Activated CD8-positive, alpha-beta memory T cell treated with anti-CD3 and anti-CD28 coated beads, Interleukin-2, amount 50 U/mL, for 1 hour (primary cell): ENCODE measurements around the gene UBE3C.
"Not testable (repeated sequence)": the region's sequence is repeated elsewhere in the genome, so short reads cannot be mapped to it uniquely, and the experiment has no call there.

ENCODE experiments used
- DNase-seq: peaks from one replicate; pipeline ENCODE4 v3.0.0-alpha.2; 2020; ENCODE audit errors: extremely low read depth

Gene UBE3C

GRCh38 chr7:157271991-157272324, 133.2 kb downstream of the UBE3C start:
- no peak for DNase-seq

DNA sequence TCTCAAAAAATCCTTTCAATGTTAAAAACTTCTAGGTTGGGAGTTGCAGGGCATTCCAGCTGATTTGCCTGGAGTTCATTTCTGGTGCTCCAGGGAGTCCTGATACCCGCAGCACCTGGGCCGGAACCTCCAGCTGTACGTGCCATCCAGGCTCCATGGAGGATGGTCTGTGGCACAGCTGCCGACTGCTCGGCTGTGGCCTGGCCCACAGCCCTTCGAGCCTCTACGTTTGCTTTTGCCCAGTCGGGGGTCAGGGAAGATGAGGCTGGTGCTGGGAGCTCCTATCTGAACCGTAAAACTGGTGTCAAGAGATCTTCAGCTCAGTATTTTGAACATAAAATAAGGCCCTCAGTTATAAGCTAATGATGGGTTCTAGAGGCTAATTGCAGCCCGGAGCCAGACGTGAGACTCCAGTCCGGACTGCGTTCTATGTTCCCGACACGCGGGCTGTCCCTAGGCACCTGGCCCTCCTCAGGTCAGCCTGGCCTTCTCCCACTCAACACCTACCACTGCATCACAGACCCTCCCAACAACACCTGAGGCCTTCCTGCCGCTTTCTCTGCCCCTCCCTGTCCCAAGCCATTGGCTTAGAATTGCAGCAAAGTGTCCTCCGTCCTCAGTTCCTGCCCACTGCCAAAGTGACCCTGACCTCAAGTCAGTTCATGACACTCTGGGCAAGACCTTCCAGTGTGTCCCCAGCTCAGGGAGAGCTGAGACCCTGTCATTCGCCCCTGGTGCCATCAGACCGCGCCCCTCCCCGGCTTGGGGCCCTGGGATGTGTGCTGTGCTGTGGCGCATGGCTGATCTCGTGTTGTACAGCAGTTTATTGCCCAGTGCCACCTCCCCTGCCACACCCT, 133.9 kb downstream of the UBE3C start:
- DNase-seq: no peak

DNA sequence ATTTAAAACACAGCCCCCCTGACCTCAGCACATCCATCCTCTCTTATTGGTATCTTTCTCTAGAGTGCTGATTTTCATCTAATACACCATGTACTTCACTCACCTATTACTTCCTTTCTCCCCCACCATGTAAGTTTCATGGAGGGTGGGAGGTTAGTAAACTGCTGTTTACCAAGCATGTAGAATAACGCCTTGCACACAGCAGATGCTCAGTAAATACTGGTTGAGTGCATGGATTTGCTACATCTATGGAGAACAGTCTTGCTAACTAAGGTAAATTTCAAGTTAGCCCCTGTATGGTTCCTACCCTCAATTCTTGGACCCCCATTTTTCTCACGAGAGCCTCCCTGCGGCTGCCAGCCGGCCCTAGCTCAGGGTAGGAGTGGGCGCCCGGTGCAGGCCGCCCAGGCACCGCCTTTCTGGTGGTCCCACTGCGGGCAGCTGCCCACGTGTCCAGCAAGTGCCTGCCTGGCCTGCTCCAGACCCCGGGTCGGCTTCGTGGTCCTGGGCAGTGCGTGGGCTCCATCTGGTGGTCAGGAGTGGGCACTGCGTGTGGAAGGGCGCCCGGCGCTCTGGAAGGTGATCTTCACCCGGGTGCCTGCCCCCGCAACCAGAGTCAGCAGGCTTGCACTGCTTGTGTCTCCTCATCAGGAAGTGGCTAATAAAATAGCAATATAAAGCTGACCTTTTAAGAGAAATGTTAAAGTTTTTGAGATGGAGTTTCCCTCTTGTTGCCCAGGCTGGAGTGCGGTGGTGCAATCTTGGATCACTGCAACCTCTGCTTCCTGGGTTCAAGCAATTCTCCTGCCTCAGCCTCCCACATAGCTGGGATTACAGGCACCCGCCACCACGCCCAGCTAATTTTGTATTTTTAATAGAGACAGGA, 134.7 kb downstream of the UBE3C start:
- DNase-seq: no peak

DNA sequence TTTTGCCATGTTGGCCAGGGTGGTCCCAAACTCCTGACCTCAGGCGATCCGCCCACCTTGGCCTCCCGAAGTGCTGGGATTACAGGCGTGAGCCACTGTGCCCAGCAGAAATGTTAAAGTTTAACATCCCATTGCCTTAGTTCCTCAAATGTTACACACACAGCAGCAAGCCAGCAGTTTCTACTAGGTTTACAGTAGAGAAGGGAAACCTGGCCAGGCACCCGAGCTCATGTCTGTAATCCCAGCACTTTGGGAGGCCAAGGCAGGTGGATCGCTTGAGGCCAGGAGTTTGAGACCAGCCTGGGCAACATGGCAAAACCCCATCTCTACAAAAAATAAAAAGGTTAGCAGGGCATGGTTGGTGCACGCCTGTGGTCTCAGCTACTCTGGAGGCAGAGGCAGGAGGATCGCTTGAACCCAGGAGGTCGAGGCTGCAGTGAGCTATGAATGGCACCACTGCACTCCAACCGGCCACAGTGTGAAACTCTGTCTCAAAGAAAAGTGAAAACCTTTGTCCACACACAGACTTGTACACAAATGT, 135.4 kb downstream of the UBE3C start:
- not testable (repeated sequence) for DNase-seq

DNA sequence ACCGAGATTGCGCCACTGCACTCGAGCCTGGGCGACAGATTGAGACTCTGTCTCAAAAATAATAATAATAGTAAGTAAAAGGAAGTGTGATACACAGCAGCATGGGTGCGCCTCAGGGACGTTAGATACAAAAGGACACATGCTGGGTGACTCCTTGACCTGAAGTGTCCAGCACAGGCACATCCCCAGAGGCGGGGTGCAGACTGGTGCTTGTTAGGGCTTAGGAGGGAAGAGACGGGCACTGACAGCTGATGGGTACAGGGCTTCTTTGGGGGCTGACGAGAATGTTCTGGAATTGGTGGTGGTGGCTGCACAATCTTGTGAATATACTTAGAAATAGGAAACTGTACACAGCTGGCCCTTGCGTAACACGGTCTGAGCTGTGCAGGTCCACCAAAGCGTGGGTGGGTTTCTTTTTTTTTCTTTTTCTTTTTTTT, 136.3 kb downstream of the UBE3C start:
- DNase-seq: no peak

DNA sequence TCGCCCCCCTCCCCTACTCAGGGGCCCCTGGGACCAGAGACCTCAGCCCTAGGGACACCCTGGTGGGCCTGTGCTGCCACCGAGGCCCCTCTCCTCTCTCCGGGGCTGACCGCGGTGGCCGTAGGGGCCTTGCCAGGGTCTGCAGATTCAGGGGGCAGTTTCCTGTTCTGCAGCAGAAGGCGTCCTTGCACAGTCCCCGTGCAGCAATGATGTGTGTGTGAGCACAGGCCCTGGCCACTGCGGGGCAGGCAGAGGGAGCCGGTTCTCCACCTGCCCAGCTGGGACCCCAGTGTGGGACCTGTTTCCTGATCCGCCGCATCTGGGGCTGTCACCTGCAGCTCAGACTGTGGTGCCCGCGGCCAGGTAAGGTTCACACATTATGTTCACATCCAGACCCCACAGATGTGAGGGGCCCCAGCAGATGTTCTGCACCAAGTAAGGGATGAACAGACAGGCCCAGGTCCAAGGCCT, 137.4 kb downstream of the UBE3C start:
- no peak for DNase-seq

GRCh38 chr7:157276731-157277562, 138.2 kb downstream of the UBE3C start:
- DNase-seq: no peak

GRCh38 chr7:157277568-157277967, 138.8 kb downstream of the UBE3C start:
- DNase-seq: not testable (repeated sequence)

- no peak for DNase-seq
Observed at GRCh38 chr7:157278167-157278790, 139.6 kb downstream of the UBE3C start.

- DNase-seq: no peak
Observed at GRCh38 chr7:157278791-157279724, 140.3 kb downstream of the UBE3C start.

DNA sequence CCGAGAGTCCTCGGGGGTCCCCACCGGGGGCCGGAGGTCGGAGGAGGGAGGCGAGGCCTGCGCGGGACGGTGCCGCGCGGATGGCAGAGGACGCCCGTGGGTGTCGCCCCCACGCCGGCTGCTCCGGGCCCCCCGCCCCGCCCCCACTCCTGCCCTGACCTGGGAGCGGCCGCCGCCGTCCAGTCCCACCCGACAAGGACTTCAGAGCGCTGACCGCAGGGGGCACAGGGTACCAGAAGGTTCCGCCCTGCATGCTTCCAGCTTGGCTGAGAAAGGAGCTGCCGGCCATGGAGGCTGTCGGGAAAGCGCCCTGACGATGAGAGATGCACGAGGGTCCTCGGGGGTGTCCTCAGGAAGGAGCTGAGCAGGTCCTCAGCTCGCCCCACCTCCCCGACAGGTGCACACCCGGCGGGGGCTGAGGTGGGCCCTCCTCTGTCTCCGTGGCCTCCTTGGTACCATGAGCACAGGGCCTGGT, 141.1 kb downstream of the UBE3C start:
- no peak for DNase-seq

DNA sequence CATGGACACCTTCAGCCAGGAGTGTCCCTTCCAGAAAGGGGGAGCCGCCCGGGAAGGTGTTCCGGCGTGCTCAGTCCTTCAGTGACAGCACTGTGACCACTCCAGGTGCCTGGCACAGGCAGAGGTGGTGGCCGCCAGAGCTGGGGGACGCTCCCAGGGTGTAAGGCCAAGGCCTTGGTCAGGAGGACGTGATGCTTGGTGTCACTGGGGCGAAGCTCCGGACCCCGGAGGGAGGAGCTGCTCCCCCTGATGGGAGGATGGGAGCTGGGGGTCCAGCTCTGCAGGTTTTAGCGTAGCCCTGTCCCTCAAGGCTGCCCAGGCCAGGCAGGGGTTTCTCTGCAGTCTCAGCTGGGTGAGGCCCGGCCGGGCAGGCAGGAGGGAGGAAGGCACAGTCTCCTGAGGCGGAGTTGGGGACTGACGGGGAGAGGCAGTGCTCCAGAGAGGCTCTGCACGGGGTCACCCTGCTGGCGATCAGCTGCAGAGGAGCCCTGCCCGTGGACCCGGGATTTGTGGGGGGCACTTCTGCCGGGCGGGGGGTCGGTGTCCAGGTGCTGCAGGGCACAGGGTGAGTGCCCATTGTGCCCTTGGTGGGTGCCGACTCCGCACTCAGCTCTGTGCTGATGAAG, 141.6 kb downstream of the UBE3C start:
- no peak for DNase-seq

- no peak for DNase-seq
Observed at GRCh38 chr7:157281221-157281998, 142.7 kb downstream of the UBE3C start.

- DNase-seq: no peak
Observed at GRCh38 chr7:157282141-157282801, 143.5 kb downstream of the UBE3C start.

DNA sequence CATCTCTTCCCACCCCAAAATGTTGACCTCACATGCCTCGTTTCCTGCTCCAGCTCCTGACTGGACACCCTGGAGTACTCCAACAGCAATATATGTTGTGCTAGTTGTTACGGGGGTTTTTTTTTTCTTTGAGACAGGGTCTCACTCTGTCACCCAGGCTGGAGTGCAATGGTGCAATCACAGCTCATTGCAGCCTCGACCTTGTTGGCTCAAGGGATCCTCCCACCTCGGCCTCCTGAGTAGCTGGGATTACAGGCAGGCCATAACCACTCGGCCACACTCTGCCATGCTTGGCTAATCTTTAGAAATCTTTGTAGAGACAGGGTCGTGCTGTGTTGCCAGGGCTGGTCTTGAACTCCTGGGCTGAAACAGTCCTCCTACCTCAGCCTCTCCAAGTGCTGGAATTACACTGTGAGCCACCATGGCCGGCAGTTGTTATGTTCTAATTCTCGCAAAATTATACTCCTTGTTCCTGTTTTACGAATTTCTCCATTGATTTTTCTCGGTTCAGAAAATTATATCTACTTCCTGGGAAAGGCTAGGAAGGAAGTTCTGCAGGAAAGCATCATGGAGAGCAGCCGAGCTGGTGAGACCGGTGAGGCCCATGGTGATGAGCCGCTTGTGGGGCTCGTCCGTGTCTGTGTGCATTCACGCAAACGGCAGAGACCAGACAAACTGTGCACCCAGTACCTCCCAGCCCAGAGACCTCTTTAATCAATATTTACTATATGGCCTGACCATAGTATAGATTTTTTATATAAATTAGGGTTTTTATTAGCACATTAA, 145.7 kb downstream of the UBE3C start:
- DNase-seq: no peak

DNA sequence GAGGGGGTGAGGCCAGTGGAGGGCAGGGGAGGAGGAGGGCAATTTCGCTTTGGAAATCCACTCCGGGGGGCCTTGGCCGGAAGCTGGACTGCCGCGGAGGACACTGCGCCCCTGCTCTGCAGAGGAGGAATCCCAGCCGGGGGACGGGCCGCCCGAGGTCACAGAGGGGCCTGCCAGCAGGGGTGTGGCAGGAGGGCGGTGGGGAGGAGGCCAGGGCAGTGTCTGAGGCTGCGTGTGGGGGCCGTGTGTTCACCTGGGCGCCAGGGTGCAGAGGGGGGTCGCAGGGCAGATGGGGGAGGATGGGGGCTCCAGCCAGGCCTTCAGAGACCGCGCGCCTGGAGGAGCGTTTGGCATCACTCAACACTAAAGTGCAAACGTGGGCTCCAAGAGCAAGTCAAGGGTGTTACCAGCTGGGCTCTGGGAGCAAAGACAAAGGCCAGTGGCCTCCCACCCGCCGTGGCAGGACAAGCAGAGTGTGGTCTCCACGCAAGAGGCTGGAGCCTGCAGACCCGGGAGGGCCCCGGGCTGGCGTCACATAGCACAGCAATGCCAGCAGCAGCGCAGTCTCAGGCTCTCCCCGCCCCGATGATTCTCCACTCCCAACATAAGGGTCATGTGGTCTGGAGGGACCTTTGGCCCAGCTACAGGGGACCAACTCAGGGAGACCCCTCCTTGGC, 152.8 kb downstream of the UBE3C start:
- DNase-seq: no peak

DNA sequence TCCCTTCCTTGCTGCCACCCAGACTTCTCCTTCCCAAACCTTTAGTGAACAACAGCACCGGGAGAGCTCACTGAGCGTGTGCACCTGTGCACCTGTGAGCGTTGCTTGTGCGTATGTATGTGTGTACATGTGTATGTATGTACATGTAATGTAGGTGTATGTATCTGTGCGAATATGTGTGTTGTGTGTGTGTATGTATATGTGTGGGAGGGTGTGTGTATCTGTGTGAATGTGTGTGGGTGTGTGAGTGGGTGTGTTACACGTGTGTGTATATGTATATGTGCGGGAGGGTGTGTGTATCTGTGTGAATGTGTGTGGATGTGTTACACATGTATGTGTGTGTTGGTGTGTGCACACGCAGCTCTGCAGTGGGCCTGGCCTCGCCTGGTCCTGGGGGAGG, 153.5 kb downstream of the UBE3C start:
- DNase-seq: no peak
